PC-3 (cell line): ENCODE measurements around the gene EDAR.

ENCODE experiments used
- EZH2 ChIP-seq: fragments of 300-600 bp; sonication (generic); IDR thresholded peaks from one replicate; pipeline ENCODE4 v1.6.1; 2017; ENCODE audit warnings: antibody characterized with exemption, mild to moderate bottlenecking, low read length; ENCODE audit not compliant: unreplicated experiment
- EZH2phosphoT487 ChIP-seq: fragments of 300-600 bp; sonication (generic); IDR thresholded peaks from 2 replicates; pipeline ENCODE4 v1.6.1; 2018; ENCODE audit warnings: mild to moderate bottlenecking, antibody characterized with exemption, low read length, borderline replicate concordance
- TF ChIP-seq, protein P1 (sequence below): fragments of 300-600 bp; sonication (generic); conservative IDR thresholded peaks from 2 replicates; pipeline ENCODE4 v1.5.1; 2017; ENCODE audit warnings: antibody characterized with exemption, low read depth, mild to moderate bottlenecking, low read length

DNA sequence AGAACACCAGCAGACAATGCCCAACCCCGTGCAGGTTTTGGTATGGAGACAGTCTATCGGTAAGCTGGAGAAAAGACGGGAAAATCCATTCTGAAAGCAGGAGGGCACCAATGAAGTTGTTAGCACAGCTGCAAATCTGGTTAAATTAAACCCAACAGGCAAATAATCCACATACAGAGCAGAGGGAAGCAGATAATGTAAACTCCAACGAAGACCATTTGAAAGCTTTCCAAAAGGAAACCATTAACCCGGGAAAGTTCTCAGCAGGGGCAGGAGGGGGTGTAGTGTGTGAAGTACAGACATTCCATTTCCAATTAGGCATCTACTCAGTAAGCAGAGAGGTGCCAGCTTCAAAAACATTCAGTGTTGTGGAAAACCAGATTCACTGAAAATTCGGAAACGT is 10.3 kb downstream of the EDAR start:
- TF ChIP-seq, protein P1, sequence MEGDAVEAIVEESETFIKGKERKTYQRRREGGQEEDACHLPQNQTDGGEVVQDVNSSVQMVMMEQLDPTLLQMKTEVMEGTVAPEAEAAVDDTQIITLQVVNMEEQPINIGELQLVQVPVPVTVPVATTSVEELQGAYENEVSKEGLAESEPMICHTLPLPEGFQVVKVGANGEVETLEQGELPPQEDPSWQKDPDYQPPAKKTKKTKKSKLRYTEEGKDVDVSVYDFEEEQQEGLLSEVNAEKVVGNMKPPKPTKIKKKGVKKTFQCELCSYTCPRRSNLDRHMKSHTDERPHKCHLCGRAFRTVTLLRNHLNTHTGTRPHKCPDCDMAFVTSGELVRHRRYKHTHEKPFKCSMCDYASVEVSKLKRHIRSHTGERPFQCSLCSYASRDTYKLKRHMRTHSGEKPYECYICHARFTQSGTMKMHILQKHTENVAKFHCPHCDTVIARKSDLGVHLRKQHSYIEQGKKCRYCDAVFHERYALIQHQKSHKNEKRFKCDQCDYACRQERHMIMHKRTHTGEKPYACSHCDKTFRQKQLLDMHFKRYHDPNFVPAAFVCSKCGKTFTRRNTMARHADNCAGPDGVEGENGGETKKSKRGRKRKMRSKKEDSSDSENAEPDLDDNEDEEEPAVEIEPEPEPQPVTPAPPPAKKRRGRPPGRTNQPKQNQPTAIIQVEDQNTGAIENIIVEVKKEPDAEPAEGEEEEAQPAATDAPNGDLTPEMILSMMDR = no peak
- TF ChIP-seq EZH2 (no peak), EZH2phosphoT487 (no peak)
